ENCODE measurements around the gene FILIP1L. TPM values are rescaled to one million over a fixed set of nuclear protein-coding genes. Genes with fewer than 3 reads are reported as not detected.

The FILIP1L gene
- 3.8 and 3.9 TPM in 2 replicates for total RNA-seq

GRCh38 chr3:100114413-100115030, at the start of gene FILIP1L:
TSS of gene FILIP1L (minus strand) at chr3:100114501.

DNA sequence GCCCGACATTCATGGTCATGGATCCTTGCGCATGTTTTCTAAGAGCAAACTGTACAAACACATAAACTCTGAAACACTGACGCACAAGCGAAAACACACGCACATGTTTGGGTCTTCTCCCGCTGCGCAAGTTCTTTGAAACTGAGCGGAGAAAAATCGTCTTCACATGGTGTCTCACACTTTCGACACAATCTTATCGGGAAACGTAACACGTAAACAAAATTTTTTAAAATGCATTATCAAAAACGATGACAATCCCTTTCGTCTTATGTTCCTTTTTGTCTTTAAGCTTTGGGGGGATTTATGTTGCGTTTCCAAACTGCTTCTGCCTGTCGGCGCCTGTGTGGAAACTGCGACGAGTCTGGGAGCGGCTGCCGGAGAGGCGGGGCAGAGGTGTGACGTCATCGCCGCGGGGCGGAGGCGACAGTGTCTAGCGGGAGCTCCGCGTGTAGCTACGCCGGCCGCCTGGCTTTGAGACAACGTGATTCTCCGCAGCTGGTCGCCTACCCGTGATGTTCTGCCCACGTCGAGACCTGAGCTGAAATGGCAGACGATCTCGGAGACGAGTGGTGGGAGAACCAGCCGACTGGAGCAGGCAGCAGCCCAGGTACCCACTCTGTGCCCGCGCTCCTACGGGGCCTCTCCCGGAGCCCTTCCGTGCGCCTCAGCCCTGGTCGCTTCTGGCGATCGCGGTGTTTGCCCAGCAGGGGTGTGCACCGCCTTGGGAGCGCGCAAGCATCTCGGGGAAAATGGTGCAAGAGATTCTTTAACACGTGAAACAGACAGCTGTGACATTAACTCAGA, 296.7 kb downstream of the FILIP1L start, which contains the start of gene CMSS1:
Gene CMSS1, plus strand, starts transcription at position 426 of the 804 bp plus-strand sequence.

Other genes with a start within 250 kb of the FILIP1L start
- gene TBC1D23, start 146.5 kb upstream of the FILIP1L start, total RNA-seq, result 17.4 and 19.3 TPM in 2 replicates
- gene NIT2, start 220.3 kb upstream of the FILIP1L start, total RNA-seq, result 32.2 and 32.9 TPM in 2 replicates

Measured in airway epithelial cell (primary cell).